ENCODE measurements around the gene MCM9. TPM values are rescaled to one million over a fixed set of nuclear protein-coding genes. Genes with fewer than 3 reads are reported as not detected.

The MCM9 gene
- total RNA-seq, 1 experiment from 2014 or later: 14.4 TPM

DNA sequence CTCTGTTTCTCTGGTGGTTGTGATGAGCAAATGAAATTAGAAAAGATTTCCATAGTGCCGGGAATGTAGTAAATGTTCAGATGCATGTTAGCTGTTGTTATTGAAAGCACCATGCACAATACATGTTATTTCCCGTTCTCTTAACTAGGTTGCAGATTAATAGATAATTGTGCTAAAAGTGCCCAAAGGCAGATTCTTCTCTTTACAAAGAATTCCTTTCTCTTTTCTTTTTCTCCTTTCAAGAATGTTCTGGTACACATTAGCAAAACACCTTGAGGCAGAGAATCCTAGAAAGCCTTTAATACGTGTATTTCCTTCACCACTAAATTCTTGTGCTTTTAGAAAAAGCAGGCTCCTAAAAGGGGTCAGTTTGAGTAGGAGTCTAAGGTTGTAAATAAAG lies 162.1 kb downstream of the MCM9 start:
- ChIA-PET POLR2A (no interaction called here), CTCF (no interaction called here)
- Histone ChIP-seq H3K4me3 (ENCODE audit: low read depth, low read length) (no peak overlapping the region), H3K9me3 (no peaks in the 10 kb centered on the region), H3K27me3 (replicated peaks; ENCODE audit: control insufficient read depth, insufficient read depth, low read length) (no peaks in the 10 kb centered on the region), H3K36me3 (ENCODE audit: control insufficient read depth, insufficient read depth, low read length) (no peaks in the 10 kb centered on the region), H3K4me1 (no peaks in the 10 kb centered on the region; the same call in 1 of the 2 replicates)
- intact Hi-C loops (cut with micrococcal nuclease; ENCODE audit: unreplicated experiment): loop anchor here (10.0 kb wide), 1 partner anchor 118 kb away; the partner anchor contains the start of gene CEP85L
- no peaks in the 10 kb centered on the region for H3K4me1 Mint-ChIP-seq (ENCODE audit: low read depth, unreplicated experiment)
- peaks cover 16% of the 10 kb centered on the region for H3K27me3 Mint-ChIP-seq (ENCODE audit: insufficient read depth, unreplicated experiment)
- no peak overlapping the region for H3K4me3 Mint-ChIP-seq (ENCODE audit: unreplicated experiment)
- no peaks in the 10 kb centered on the region for H3K9me3 Mint-ChIP-seq (ENCODE audit: unreplicated experiment)
- H3K36me3 Mint-ChIP-seq (ENCODE audit: insufficient read depth, unreplicated experiment): no peaks in the 10 kb centered on the region
- TF ChIP-seq, protein P1, sequence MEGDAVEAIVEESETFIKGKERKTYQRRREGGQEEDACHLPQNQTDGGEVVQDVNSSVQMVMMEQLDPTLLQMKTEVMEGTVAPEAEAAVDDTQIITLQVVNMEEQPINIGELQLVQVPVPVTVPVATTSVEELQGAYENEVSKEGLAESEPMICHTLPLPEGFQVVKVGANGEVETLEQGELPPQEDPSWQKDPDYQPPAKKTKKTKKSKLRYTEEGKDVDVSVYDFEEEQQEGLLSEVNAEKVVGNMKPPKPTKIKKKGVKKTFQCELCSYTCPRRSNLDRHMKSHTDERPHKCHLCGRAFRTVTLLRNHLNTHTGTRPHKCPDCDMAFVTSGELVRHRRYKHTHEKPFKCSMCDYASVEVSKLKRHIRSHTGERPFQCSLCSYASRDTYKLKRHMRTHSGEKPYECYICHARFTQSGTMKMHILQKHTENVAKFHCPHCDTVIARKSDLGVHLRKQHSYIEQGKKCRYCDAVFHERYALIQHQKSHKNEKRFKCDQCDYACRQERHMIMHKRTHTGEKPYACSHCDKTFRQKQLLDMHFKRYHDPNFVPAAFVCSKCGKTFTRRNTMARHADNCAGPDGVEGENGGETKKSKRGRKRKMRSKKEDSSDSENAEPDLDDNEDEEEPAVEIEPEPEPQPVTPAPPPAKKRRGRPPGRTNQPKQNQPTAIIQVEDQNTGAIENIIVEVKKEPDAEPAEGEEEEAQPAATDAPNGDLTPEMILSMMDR (IDR thresholded peaks at IDR 0.05; ENCODE audit: insufficient read depth in 1 of 2, low read depth in 1 of 2, low read length in 1 of 2, severe bottlenecking in 1 of 2, unreplicated experiment in 1 of 2): no peak
- H3K27ac Mint-ChIP-seq (ENCODE audit: unreplicated experiment): no peak overlapping the region
- no peak for DNase-seq
- BruUV-seq (replicated peaks): no TSS peak

DNA sequence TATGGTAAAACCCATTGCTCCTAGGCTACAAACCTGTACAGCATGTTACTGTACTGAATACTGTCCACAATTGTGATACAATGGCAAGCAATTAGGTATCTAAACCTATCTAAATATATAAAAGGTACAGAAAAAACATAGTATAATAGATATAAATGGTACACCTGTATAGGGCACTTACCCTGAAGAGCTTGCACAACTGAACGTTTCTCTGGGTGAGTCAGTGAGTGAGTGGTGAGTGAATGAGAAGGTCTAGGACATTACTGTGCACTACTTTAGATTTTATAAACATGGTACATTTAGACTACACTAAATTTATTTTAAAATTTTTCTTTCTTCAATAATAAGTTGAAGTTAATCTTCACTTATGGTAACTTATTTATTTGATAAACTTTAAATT lies 163.7 kb downstream of the MCM9 start:
- no TSS peak for BruUV-seq (replicated peaks)
- TF ChIP-seq, protein P1 (IDR thresholded peaks at IDR 0.05; ENCODE audit: insufficient read depth in 1 of 2, low read depth in 1 of 2, low read length in 1 of 2, severe bottlenecking in 1 of 2, unreplicated experiment in 1 of 2): no peak
- DNase-seq: no peak
- H3K9me3 Mint-ChIP-seq (ENCODE audit: unreplicated experiment): no peaks in the 10 kb centered on the region
- H3K4me3 Mint-ChIP-seq (ENCODE audit: unreplicated experiment): no peak overlapping the region
- intact Hi-C loops (cut with micrococcal nuclease; ENCODE audit: unreplicated experiment): loop anchor here (10.0 kb wide), 1 partner anchor 116 kb away; the partner anchor contains the start of gene CEP85L
- no peaks in the 10 kb centered on the region for H3K27me3 ChIP-seq (replicated peaks; ENCODE audit: control insufficient read depth, insufficient read depth, low read length)
- no peaks in the 10 kb centered on the region for H3K36me3 Mint-ChIP-seq (ENCODE audit: insufficient read depth, unreplicated experiment)
- no peak overlapping the region for H3K4me3 ChIP-seq (ENCODE audit: low read depth, low read length)
- peaks cover 7% of the 10 kb centered on the region for H3K4me1 Mint-ChIP-seq (ENCODE audit: low read depth, unreplicated experiment)
- peaks cover 4% of the 10 kb centered on the region for H3K27me3 Mint-ChIP-seq (ENCODE audit: insufficient read depth, unreplicated experiment)
- H3K27ac Mint-ChIP-seq (ENCODE audit: unreplicated experiment): no peak overlapping the region
- ChIA-PET POLR2A (no interaction called here), CTCF (no interaction called here)
- no peaks in the 10 kb centered on the region for H3K36me3 ChIP-seq (ENCODE audit: control insufficient read depth, insufficient read depth, low read length)
- no peaks in the 10 kb centered on the region; the same call in 1 of the 2 replicates for H3K4me1 ChIP-seq
- no peaks in the 10 kb centered on the region for H3K9me3 ChIP-seq

DNA sequence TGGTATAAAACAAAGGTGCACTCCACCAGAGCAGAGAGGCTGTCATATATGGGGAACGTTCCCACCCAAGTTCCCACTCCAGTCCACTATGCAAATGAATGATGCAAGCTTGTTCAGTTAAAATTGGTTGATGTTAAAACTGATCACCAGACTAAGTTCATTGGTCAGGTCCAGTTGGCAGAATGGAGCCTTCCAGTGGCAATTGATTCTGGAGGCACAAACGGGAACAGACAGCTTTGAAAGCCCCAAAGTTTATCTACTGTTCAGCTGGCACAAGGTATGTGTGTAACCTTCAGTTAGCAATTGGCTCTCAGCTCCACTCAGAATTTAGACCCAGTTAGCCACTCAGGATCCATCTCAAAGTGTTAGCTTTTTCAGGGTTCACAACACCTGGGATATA lies 164.1 kb downstream of the MCM9 start:
- ChIA-PET CTCF (no interaction called here), POLR2A (no interaction called here)
- no peak overlapping the region for H3K4me3 ChIP-seq (ENCODE audit: low read depth, low read length)
- Mint-ChIP-seq H3K36me3 (ENCODE audit: insufficient read depth, unreplicated experiment) (no peaks in the 10 kb centered on the region), H3K4me3 (ENCODE audit: unreplicated experiment) (no peak overlapping the region), H3K27me3 (ENCODE audit: insufficient read depth, unreplicated experiment) (peaks cover 4% of the 10 kb centered on the region), H3K27ac (ENCODE audit: unreplicated experiment) (no peak overlapping the region), H3K4me1 (ENCODE audit: low read depth, unreplicated experiment) (peaks cover 7% of the 10 kb centered on the region), H3K9me3 (ENCODE audit: unreplicated experiment) (no peaks in the 10 kb centered on the region)
- no peak for DNase-seq
- H3K9me3 ChIP-seq: no peaks in the 10 kb centered on the region
- H3K36me3 ChIP-seq (ENCODE audit: control insufficient read depth, insufficient read depth, low read length): no peaks in the 10 kb centered on the region
- intact Hi-C loops (cut with micrococcal nuclease; ENCODE audit: unreplicated experiment): loop anchor here (10.0 kb wide), 1 partner anchor 116 kb away; the partner anchor contains the start of gene CEP85L
- TF ChIP-seq, protein P1 (IDR thresholded peaks at IDR 0.05; ENCODE audit: insufficient read depth in 1 of 2, low read depth in 1 of 2, low read length in 1 of 2, severe bottlenecking in 1 of 2, unreplicated experiment in 1 of 2): no peak
- no peaks in the 10 kb centered on the region; the same call in 1 of the 2 replicates for H3K4me1 ChIP-seq
- H3K27me3 ChIP-seq (replicated peaks; ENCODE audit: control insufficient read depth, insufficient read depth, low read length): no peaks in the 10 kb centered on the region
- no TSS peak for BruUV-seq (replicated peaks)
